ENCODE data around the gene CCDC150.
"Not testable (repeated sequence)": the region's sequence is repeated elsewhere in the genome, so short reads cannot be mapped to it uniquely, and the experiment has no call there.

CCDC150 gene

DNA sequence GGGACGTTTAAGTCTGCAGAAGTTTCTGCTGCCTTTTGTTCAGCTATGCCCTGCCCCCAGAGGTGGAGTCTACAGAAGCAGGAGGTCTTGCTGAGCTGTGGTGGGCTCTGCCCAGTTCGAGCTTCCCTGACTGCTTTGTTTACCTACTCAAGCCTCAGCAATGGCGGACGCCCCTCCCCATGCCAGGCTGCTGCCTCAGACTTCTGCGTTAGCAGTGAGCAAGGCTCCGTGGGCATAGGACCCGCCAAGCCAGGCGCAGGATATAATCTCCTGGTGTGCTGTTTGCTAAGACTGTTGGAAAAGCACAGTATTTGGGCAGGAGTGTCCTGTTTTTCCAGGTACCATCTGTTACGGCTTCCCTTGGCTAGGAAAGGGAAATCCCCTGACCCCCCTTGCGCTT lies 70.5 kb downstream of the CCDC150 start:
- in situ Hi-C loops (cut with HindIII; ENCODE audit: low sequenced_read_pairs): not testable (repeated sequence)

DNA sequence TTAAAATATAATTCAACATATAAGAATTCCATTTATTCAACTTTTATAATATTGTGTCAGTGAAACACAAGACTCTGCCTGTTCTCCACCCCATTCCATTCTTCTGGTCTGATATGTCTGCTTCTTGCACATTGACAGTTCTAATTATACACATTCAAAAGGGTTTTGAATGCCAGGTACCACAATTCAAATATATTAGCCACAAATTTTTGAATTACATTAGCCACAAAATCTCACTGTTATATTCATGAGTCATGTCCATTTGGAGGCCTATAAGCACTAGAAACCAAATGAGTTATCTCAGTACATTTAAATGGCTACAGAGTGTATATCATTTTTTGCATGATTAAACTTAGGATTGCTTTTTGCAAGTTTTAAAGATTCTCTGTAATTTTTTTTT lies 72.1 kb downstream of the CCDC150 start:
- in situ Hi-C loops (cut with HindIII; ENCODE audit: low sequenced_read_pairs): no loop called here

DNA sequence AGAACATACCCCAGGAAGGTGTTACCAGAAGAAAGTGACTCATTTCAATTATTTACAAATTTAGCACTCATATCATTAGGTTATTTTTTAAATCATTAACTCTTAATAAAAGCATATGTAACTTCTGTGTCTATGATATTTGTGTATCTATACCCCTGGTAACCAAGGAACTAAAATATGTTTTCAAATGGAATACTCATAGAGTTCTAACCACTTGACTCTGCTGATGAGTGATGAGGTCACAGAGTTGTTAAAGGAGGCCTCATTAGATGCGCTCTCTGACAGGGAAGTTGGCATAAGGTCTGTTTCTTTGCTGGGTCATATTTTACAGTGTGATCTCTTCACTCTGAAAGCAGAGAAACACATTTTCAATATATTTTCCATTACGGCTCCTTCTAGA lies 73.4 kb downstream of the CCDC150 start:
- in situ Hi-C loops (cut with HindIII; ENCODE audit: low sequenced_read_pairs): no loop called here

DNA sequence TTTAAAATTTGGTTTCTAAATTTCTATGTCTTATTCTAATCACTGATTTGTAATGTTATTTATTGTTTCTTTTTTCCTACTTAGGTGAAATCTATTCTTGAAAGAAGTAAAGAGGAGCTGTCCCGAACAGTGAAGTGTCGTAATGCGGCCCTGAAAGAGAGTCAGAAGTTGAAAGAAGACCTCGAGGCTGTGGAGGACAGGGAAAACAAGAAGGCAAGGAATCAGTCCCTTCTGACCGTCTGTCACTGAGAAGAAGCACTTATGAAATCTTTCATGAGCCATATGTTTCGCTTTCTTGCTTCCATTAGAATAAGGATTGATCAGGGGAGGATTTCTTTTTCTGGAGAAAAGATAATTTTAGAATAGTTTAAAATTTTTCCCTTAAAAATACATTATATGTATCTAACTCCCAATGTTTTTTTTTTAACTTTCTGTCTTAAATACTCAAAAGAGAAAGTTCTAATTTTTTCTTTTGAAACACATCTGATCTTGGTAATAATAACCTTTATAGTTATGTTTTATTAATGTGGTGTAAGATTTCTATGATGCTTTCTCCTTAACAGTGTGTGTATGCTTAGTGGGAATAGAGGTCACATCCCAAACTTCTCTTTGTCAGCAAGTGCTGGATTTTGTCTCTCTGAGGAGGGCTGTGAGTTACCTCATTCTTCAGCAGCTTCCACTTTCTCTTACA lies 79.0 kb downstream of the CCDC150 start:
- in situ Hi-C loops (cut with HindIII; ENCODE audit: low sequenced_read_pairs): no loop called here

GRCh38 chr2:196719110-196719872 lies 79.8 kb downstream of the CCDC150 start:
- in situ Hi-C loops (cut with HindIII; ENCODE audit: low sequenced_read_pairs): no loop called here

DNA sequence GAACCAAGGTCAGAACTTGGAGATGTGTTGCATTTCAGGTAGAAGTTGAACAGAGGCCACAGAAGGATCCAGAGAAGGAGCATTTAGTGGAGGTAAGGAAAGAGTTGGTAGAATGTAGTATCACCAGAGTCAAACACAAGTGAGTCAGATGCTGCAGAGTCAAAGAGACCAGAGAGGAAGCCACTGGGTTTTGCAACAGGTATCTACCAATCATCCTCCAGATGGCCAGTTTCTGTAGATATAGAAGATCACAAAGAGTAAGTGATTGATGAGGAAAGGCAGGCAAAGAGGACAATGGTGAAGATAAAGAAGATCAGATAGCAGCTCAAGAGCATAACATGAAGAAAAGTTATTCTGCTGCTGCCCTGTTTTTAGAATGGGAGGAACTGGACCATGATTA lies 84.1 kb downstream of the CCDC150 start:
- in situ Hi-C loops (cut with HindIII; ENCODE audit: low sequenced_read_pairs): no loop called here

DNA sequence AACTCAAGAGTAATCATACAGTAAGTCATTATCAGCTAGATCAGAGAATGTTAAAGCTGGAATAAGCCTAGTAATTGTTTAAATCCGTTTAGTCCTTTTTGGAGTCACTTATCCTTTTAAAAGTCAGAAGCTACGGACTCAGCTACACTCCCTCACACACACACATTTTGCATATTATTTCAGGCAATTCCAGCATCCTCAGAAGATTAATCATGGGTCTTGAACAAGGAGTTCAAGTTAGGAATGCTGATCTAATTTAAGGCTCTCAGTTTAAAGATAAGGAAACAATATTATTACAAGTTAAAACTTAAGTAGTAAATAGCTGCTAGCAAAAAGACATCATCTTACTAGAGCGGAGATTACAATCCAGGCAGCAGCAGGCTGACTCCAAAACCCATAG lies 85.7 kb downstream of the CCDC150 start:
- in situ Hi-C loops (cut with HindIII; ENCODE audit: low sequenced_read_pairs): no loop called here

GRCh38 chr2:196725882-196726281 lies 86.4 kb downstream of the CCDC150 start:
- in situ Hi-C loops (cut with HindIII; ENCODE audit: low sequenced_read_pairs): no loop called here

- in situ Hi-C loops (cut with HindIII; ENCODE audit: low sequenced_read_pairs): no loop called here
Measured at GRCh38 chr2:196729418-196729817, 89.9 kb downstream of the CCDC150 start.

DNA sequence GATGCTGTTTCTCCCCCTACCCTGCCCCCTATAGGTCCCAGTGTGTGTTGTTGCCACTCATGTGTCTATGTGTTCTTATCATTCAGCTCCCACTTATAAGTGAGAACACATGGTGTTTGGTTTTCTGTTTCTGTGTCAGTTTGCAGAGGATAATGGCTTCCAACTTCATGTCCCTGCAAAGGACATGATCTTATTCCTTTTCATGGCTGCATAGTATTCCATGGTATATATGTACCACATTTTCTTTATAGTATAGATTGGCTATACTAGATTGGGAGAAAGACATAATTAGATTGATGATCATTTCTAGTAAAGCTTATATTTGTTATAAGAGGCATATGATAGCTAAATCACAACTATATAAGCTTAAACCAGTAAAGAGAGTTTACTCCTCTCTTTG lies 97.1 kb downstream of the CCDC150 start:
- in situ Hi-C loops (cut with HindIII; ENCODE audit: low sequenced_read_pairs): not testable (repeated sequence)

DNA sequence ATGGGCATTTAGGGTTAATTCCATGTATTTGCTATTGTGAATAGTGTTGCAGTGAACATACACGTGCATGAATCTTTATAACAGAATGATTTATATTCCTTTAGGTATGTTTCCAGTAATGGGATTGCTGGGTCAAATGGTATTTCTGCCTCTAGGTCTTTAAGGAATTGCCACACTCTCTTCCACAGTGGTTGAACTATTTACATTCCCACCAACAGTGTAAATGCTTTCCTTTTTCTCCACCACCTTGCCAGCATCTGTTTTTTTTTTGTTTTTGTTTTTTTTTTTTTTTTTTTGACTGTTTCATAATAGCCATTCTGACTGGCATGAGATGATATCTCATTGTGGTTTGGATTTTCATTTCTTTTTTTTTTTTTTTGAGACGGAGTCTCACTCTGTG lies 97.5 kb downstream of the CCDC150 start:
- in situ Hi-C loops (cut with HindIII; ENCODE audit: low sequenced_read_pairs): no loop called here

GRCh38 chr2:196739031-196739430 lies 99.5 kb downstream of the CCDC150 start:
- in situ Hi-C loops (cut with HindIII; ENCODE audit: low sequenced_read_pairs): no loop called here

DNA sequence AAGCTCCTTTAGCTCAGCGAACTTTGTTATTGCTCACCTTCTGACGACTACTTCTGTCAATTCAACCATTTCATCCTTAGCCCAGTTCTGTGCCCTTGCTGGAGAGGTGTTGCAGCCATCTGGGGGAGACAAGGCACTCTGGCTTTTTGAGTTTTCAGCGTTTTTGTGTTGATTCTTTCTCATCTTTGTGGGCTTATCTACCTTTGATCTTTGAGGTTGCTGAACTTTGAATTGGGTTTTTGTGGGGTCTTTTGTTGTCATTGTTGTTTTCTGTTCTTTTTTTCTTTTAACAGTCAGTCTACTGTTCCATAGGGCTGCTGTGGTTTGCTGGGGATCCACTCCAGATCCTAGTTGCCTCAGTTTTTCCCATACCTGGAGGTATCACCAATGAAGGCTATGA lies 102.7 kb downstream of the CCDC150 start:
- in situ Hi-C loops (cut with HindIII; ENCODE audit: low sequenced_read_pairs): no loop called here

DNA sequence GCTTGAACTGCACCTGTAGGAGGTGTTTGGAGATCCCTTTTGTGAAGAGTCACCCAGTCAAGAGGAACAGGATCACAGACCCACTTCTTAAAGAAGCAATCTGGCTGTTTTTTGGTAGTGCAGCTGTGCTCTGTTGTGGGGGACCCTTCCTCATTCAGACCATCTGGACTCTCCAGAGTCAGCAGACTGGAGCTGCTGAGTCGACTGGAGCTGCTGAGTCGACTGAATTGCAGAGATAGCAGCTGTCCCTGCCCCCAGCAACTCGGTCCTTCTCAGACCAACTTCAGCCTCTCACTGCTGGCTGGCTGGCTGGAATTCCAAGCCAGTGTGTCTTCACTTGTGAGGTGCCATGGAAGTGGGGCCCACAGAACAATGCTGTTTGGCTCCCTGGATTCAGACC lies 103.2 kb downstream of the CCDC150 start:
- in situ Hi-C loops (cut with HindIII; ENCODE audit: low sequenced_read_pairs): no loop called here

DNA sequence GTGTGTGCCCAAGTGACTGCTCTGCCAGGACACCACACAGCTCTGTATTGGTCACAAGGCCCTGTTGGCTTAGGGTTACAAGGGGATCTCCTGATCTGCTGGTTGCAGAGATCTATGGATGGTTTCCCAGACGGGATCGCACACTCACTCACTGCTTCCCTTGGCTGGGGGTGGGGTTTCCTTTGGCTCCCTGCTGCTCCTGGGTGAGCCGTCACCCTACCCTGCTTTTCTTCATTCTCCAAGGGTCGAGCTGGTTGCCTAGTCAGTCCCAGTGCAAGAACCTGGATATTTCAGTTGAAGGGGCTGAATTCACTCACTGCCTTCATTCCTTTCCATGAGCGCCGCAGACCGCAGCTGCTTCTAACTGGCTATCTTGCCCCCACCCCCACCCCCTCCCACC lies 103.7 kb downstream of the CCDC150 start:
- in situ Hi-C loops (cut with HindIII; ENCODE audit: low sequenced_read_pairs): no loop called here

GRCh38 chr2:196745711-196746110 lies 106.2 kb downstream of the CCDC150 start:
- in situ Hi-C loops (cut with HindIII; ENCODE audit: low sequenced_read_pairs): no loop called here

DNA sequence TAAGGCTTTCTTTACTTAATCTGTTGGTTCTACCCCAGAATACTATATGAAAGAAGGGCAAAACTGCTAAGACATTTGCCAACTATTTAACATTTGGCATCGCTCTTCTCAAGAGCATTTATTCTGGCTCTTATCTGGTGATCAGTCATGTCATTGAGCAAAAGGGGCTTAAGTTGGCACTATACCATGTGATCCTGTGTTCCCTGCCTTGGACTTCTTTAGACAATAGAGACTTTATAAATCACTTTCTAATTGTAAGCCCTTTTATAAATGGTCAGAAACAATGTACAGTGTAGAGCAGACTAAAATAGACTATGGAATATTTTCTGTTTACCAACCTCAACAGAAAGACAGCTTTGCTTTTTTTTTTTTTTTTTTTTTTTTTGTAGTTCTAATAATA lies 107.9 kb downstream of the CCDC150 start:
- in situ Hi-C loops (cut with HindIII; ENCODE audit: low sequenced_read_pairs): no loop called here

- in situ Hi-C loops (cut with HindIII; ENCODE audit: low sequenced_read_pairs): no loop called here
Measured at GRCh38 chr2:196748123-196748522, 108.6 kb downstream of the CCDC150 start.

DNA sequence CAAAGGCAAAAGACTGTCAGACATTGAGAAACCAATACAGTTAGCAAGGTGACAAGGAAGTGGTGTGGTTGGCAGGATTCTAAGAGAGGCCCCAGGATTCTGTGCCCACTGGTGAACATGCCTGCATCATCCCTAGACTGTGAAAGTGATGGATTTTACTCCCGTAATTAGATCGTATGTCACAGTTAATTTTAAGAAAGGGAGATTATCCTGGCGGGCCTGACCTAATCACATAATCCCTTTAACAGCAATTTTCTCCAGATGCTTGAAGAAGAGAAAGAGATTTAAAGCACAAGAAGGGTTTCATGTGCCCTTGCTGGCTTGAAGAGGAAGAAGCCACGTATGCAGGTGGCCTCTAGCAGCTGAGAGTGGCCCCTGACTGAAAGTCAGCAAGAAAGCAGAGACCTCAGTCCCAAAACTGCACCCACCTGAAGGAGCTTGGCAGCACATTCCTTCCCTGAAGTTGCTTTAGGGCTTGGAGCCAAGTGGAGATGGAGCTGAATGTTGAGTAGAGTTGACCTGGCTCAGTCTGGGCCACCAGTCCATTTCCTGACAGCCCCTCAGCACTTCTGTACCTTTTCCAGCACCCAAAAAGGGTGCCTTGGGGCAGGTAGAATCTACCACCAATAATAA lies 110.9 kb downstream of the CCDC150 start:
- in situ Hi-C loops (cut with HindIII; ENCODE audit: low sequenced_read_pairs): no loop called here

DNA sequence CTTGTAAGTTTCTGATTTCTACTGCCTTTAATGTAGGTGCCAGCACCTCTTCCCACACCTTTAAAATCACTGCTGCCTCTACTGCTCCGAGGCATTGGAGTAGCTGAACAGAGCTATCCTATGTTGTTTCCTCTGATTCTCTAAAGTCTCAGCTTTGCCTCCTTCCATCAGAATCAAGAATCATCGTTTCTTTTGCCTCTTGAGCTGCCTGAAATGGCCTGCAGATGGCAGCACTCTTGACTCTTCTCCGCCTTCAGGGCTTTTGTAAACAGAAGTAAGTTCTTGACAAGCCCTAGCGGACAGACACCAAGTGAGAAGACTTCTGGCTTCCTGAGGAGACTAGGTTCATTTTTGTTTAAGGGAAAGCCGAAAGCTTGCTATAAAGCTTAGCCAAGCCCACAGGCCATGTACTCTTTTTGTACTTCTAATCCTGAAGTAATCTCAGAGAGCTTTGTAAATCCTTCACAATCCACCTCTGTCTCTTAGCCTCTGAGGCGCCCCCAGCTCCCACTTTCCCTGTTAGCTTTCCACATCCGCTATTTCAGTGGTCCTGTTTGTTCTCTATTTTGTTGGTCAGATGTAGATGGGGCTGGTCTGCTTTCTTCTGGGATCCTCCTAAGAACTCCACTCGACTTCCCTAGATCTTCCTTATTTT lies 111.6 kb downstream of the CCDC150 start:
- in situ Hi-C loops (cut with HindIII; ENCODE audit: low sequenced_read_pairs): no loop called here

- in situ Hi-C loops (cut with HindIII; ENCODE audit: low sequenced_read_pairs): no loop called here
Measured at GRCh38 chr2:196758474-196759377, 119.2 kb downstream of the CCDC150 start.
